SU-DHL-6 (cell line): ENCODE data around the gene CFAP91.

Source experiments
- H2AFZ ChIP-seq: fragments of 200-600 bp; sonication (generic); 2 replicates; pipeline ENCODE4 v1.6.1; 2014; ENCODE audit warnings: low read depth, mild to moderate bottlenecking, moderate library complexity, mixed read lengths, antibody characterized with exemption, low read length; ENCODE audit not compliant: severe bottlenecking
- H3F3A ChIP-seq: fragments of 200-600 bp; shearing (Covaris generic); 2 replicates; pipeline ENCODE4 v1.6.0; 2016; ENCODE audit warnings: antibody characterized with exemption, mild to moderate bottlenecking; ENCODE audit not compliant: insufficient read depth
- H3K27ac ChIP-seq: fragments of 200-600 bp; sonication (generic); 2 replicates; pipeline ENCODE4 v1.5.1; 2016; ENCODE audit warnings: low read depth, mild to moderate bottlenecking, low read length, moderate library complexity, mixed read lengths
- H3K27me3 ChIP-seq: fragments of 200-600 bp; sonication (generic), shearing (Covaris generic); 2 replicates; pipeline ENCODE4 v1.6.0; 2014; ENCODE audit warnings: mild to moderate bottlenecking, low read length
- H3K36me3 ChIP-seq: fragments of 200-600 bp; sonication (generic); 2 replicates; pipeline ENCODE4 v1.6.1; 2014; ENCODE audit warnings: mild to moderate bottlenecking, low read length, mixed read lengths
- H3K4me2 ChIP-seq: fragments of 300-600, 200-600 bp; shearing (Covaris generic), sonication (generic); 2 replicates; pipeline ENCODE4 v1.6.0; 2014; ENCODE audit warnings: low read length, low read depth, mild to moderate bottlenecking; ENCODE audit not compliant: poor library complexity, severe bottlenecking
- H3K4me3 ChIP-seq: fragments of 200-600 bp; sonication (generic); 2 replicates; pipeline ENCODE4 v1.5.1; 2014; ENCODE audit warnings: antibody characterized with exemption, low read length, mild to moderate bottlenecking, mixed read lengths; ENCODE audit not compliant: insufficient read depth, poor library complexity, severe bottlenecking
- H3K79me2 ChIP-seq: fragments of 200-600 bp; sonication (generic); 2 replicates; pipeline ENCODE4 v1.6.1; 2014; ENCODE audit warnings: mild to moderate bottlenecking, low read length, moderate library complexity; ENCODE audit not compliant: insufficient read depth
- H3K9ac ChIP-seq: fragments of 200-600 bp; sonication (generic); 2 replicates; pipeline ENCODE4 v1.7.0; 2014; ENCODE audit warnings: mild to moderate bottlenecking, low read length
- H3K9me2 ChIP-seq: fragments of 200-600 bp; sonication (generic); replicated peaks from 2 replicates; pipeline ENCODE4 v1.6.1; 2014; ENCODE audit warnings: low read length; ENCODE audit not compliant: insufficient read depth
- H3K9me3 ChIP-seq: fragments of 200-600 bp; sonication (generic); 2 replicates; pipeline ENCODE4 v1.6.1; 2014; ENCODE audit warnings: low read length, mixed read lengths; ENCODE audit not compliant: insufficient read depth
- H4K20me1 ChIP-seq: fragments of 200-600 bp; sonication (generic); 2 replicates; pipeline ENCODE4 v1.6.1; 2014; ENCODE audit warnings: low read depth, mild to moderate bottlenecking, antibody characterized with exemption, low read length, moderate library complexity, mixed read lengths
- CTCF ChIP-seq: fragments of 200-600 bp; sonication (generic); IDR thresholded peaks from one replicate; pipeline ENCODE4 v1.5.1; 2017; ENCODE audit warnings: antibody characterized with exemption, mild to moderate bottlenecking, low read length, moderate library complexity; ENCODE audit not compliant: insufficient read depth, poor library complexity, severe bottlenecking
- EZH2phosphoT487 ChIP-seq: fragments of 200-600 bp; sonication (generic), shearing (Covaris generic); conservative IDR thresholded peaks from 2 replicates; pipeline ENCODE4 v1.6.1; 2018; ENCODE audit warnings: mild to moderate bottlenecking, antibody characterized with exemption, low read length, moderate library complexity, mixed read lengths

CFAP91 gene

GRCh38 chr3:119726909-119727308 is 24.1 kb downstream of the CFAP91 start:
- TF ChIP-seq CTCF = no peak
- TF ChIP-seq EZH2phosphoT487 = no peak
- Histone ChIP-seq H3K9me3 (no peaks in the 10 kb centered on the region), H3F3A (no peaks in the 10 kb centered on the region), H3K27me3 (no peaks in the 10 kb centered on the region), H3K9me2 (no peaks in the 10 kb centered on the region), H3K9ac (no peak overlapping the region), H2AFZ (no peak overlapping the region), H3K36me3 (no peaks in the 10 kb centered on the region), H3K4me2 (no peak overlapping the region), H4K20me1 (no peaks in the 10 kb centered on the region), H3K79me2 (no peaks in the 10 kb centered on the region), H3K27ac (no peak overlapping the region), H3K4me3 (no peak overlapping the region)

DNA sequence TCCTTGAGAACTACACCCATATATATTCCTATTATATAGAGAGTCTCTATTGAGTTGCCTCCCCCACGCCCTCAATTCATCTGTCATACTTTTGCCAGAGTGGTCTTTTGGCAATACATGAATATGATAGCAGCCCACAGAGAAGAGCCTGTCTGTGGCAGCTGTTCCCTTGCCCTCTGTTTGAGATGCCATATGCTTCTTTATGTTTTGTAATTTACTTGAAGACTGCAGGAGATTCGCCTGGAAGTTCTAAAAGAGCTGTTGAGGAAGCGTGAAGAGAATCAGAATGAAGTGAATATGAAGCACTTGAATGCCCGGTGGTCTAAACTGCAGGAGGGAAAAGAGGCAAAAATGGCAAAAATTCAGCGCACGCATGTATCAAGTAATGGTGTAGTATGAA is 27.2 kb downstream of the CFAP91 start:
- TF ChIP-seq CTCF = no peak
- no peak for TF ChIP-seq EZH2phosphoT487
- H3K9ac ChIP-seq = no peak overlapping the region
- no peaks in the 10 kb centered on the region for H3F3A ChIP-seq
- H3K4me2 ChIP-seq = no peak overlapping the region
- H3K4me3 ChIP-seq = no peak overlapping the region
- no peaks in the 10 kb centered on the region for H3K9me2 ChIP-seq
- no peak overlapping the region for H2AFZ ChIP-seq
- H3K27me3 ChIP-seq = no peaks in the 10 kb centered on the region
- H3K9me3 ChIP-seq = no peaks in the 10 kb centered on the region
- no peaks in the 10 kb centered on the region for H3K79me2 ChIP-seq
- no peaks in the 10 kb centered on the region for H3K36me3 ChIP-seq
- H4K20me1 ChIP-seq = no peaks in the 10 kb centered on the region
- no peak overlapping the region for H3K27ac ChIP-seq

GRCh38 chr3:119731560-119732343 is 28.9 kb downstream of the CFAP91 start:
- TF ChIP-seq EZH2phosphoT487 = no peak
- no peak for TF ChIP-seq CTCF
- no peaks in the 10 kb centered on the region for H3F3A ChIP-seq
- no peak overlapping the region for H3K27ac ChIP-seq
- no peak overlapping the region for H2AFZ ChIP-seq
- no peaks in the 10 kb centered on the region for H3K36me3 ChIP-seq
- no peaks in the 10 kb centered on the region for H3K27me3 ChIP-seq
- H3K9ac ChIP-seq = no peak overlapping the region
- no peaks in the 10 kb centered on the region for H3K79me2 ChIP-seq
- H3K9me3 ChIP-seq = no peaks in the 10 kb centered on the region
- H3K4me3 ChIP-seq = no peak overlapping the region
- H3K9me2 ChIP-seq = no peaks in the 10 kb centered on the region
- no peak overlapping the region for H3K4me2 ChIP-seq
- H4K20me1 ChIP-seq = no peaks in the 10 kb centered on the region
